NCI-H1417 treated with DMSO at 0.1 percent for 48 hours (cell line): Measurements from ENCODE around the gene TIMELESS.
"Not testable (repeated sequence)": the region's sequence is repeated elsewhere in the genome, so short reads cannot be mapped to it uniquely, and the experiment has no call there.

Source experiments
- DNase-seq: peaks from one replicate; lab custom pipeline; 2025; lab: John Stamatoyannopoulos, UW

The TIMELESS gene

GRCh38 chr12:56448860-56449621, at the start of gene TIMELESS:
Gene TIMELESS (minus strand): TSS chr12:56449426. CDS start chr12:56434170, 15,256 bp downstream.
- peak; percentile 91 for DNase-seq

- peak; percentile 65 for DNase-seq
Observed at GRCh38 chr12:56498126-56498902, 49.1 kb upstream of the TIMELESS start.

- DNase-seq = not testable (repeated sequence)
Observed at GRCh38 chr12:56496704-56497103, 47.5 kb upstream of the TIMELESS start.

- DNase-seq = not testable (repeated sequence)
Observed at GRCh38 chr12:56494481-56494880, 45.3 kb upstream of the TIMELESS start.

- not testable (repeated sequence) for DNase-seq
Observed at GRCh38 chr12:56494106-56494415, 44.8 kb upstream of the TIMELESS start.

GRCh38 chr12:56493409-56494105, 44.3 kb upstream of the TIMELESS start:
- not testable (repeated sequence) for DNase-seq

- DNase-seq = no peak
Observed at GRCh38 chr12:56490360-56490759, 41.1 kb upstream of the TIMELESS start.

- DNase-seq = peak; percentile 89
Observed at GRCh38 chr12:56488041-56488955, 39.1 kb upstream of the TIMELESS start, which contains the start of gene GLS2. Gene GLS2 (minus strand): TSS chr12:56488161. CDS start chr12:56488118, 43 bp downstream.

- DNase-seq = no peak
Observed at GRCh38 chr12:56487448-56488040, 38.3 kb upstream of the TIMELESS start.

- DNase-seq = no peak
Observed at GRCh38 chr12:56486694-56487093, 37.5 kb upstream of the TIMELESS start.

- no peak for DNase-seq
Observed at GRCh38 chr12:56484566-56484965, 35.3 kb upstream of the TIMELESS start.

- no peak for DNase-seq
Observed at GRCh38 chr12:56479625-56480024, 30.4 kb upstream of the TIMELESS start.

- DNase-seq = no peak
Observed at GRCh38 chr12:56477521-56478225, 28.4 kb upstream of the TIMELESS start.

- no peak for DNase-seq
Observed at GRCh38 chr12:56476972-56477432, 27.8 kb upstream of the TIMELESS start.

GRCh38 chr12:56476143-56476542, 26.9 kb upstream of the TIMELESS start:
- no peak for DNase-seq

- DNase-seq = no peak
Observed at GRCh38 chr12:56474389-56474788, 25.2 kb upstream of the TIMELESS start.

GRCh38 chr12:56469007-56469930, 20.0 kb upstream of the TIMELESS start:
- DNase-seq = no peak

- peak; percentile 79 for DNase-seq
Observed at GRCh38 chr12:56468216-56469006, 19.2 kb upstream of the TIMELESS start, which contains the start of gene SPRYD4. Gene SPRYD4 (plus strand): TSS chr12:56468578. CDS start chr12:56468592, 14 bp downstream.
